ENCODE measurements around the gene DLEC1.

The DLEC1 gene

DNA sequence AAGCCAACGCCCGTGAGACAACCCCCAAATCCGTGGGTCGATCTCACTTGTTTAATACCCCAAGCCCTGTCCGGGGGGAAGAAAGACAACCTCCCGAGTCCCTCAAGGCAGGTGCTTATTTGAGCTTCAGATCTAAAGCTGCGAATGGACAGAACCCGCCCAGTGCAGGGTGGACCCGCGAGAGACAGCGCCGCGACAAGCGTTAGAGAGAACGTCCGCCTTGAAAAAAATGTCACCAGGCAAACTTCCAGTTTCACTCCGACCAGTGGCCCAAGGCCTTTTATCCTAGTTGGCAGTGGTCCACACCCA lies 125.6 kb downstream of the DLEC1 start:
- DNase-seq (ENCODE audit: low read depth): no peak
- in situ Hi-C loops (cut with HindIII; ENCODE audit: low sequenced_read_pairs): no loop called here

DNA sequence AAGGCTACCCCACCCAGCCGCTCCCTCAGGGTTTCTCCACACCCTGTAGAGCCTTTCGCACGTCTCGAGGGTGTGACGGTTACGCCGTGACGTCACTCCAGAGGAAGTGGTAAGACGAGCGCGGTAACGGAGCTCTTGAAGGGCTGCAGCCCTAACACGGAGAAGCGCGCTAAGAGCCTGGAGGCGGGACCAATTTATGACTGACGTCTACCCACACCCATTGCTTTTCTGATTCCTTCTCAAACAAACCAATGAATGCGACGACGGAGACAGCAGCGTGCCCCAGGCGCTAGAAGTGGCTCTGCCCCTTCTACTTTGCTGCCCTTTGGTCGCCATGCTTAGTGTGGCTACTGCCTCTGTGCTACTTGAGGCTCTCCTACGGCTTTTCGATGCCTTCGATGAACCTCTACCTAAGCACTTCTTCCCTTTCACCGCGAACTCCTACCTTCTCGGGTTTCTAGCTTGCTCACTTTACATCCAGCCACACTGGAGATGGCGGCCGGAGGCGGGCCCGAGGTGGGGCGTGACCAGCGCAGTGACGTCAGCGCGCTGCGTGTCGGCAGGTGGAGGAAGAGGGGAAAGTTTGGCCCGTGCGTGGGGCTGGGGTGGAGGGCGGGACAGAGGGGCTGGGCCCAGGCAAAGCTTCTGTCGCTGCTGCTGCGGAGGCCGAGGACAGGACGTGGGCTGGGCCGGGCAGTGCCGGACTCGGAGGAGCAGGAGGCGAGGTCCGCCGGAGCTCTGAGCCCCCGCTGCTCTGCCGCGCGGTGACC lies 126.1 kb downstream of the DLEC1 start, which contains the start of gene OXSR1:
TSS of gene OXSR1 (plus strand) at position 586 of the 770 bp plus-strand sequence. CDS start 340 bp downstream, outside the sequence.
- in situ Hi-C loops (cut with HindIII; ENCODE audit: low sequenced_read_pairs): no loop called here
- DNase-seq (ENCODE audit: low read depth): peak; percentile 99
- H3K4me3 ChIP-seq (ENCODE audit: low read depth, low read length): peak within 1 kb of the TSS; percentile 88
- TF ChIP-seq, protein P1, sequence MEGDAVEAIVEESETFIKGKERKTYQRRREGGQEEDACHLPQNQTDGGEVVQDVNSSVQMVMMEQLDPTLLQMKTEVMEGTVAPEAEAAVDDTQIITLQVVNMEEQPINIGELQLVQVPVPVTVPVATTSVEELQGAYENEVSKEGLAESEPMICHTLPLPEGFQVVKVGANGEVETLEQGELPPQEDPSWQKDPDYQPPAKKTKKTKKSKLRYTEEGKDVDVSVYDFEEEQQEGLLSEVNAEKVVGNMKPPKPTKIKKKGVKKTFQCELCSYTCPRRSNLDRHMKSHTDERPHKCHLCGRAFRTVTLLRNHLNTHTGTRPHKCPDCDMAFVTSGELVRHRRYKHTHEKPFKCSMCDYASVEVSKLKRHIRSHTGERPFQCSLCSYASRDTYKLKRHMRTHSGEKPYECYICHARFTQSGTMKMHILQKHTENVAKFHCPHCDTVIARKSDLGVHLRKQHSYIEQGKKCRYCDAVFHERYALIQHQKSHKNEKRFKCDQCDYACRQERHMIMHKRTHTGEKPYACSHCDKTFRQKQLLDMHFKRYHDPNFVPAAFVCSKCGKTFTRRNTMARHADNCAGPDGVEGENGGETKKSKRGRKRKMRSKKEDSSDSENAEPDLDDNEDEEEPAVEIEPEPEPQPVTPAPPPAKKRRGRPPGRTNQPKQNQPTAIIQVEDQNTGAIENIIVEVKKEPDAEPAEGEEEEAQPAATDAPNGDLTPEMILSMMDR (IDR thresholded peaks at IDR 0.05; ENCODE audit: low read depth, low read length, missing control alignments): no peak

More for the DNA sequence above, 125.6 kb downstream of the DLEC1 start:
- peak overlapping the region; percentile 88 for H3K4me3 ChIP-seq (ENCODE audit: low read depth, low read length)
- TF ChIP-seq, protein P1 (IDR thresholded peaks at IDR 0.05; ENCODE audit: low read depth, low read length, missing control alignments): no peak

DNA sequence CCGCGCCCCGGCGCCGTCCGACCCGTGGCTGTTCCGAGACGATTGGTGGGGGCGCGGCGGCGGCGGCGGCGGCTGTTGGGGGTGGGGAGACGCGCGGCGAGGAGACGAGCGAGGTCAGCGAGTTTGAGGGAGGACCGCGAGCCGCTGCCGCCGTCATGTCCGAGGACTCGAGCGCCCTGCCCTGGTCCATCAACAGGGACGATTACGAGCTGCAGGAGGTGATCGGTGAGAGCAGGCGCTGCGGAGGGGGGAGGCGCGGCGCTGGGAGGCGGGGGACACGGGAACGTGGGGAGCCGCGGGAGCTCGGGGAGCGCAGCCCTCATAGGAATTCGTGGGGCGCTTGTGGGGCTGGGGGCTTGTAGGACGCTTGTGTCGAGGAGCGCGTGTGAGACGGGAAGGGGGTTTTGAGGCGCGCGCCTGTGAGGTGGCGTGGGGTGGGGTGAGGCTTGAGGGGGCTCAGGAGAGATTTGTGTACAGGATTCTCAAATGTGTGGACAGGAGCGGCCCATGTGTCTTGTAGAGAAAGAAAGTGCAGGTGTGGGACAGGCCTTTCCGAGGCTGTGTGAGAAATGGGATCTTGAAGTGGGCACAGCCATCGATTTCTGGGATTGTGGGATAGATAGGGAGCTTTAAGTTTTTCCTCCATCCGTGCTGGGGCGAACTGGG lies 126.8 kb downstream of the DLEC1 start:
- TF ChIP-seq, protein P1 (IDR thresholded peaks at IDR 0.05; ENCODE audit: low read depth, low read length, missing control alignments): no peak
- in situ Hi-C loops (cut with HindIII; ENCODE audit: low sequenced_read_pairs): no loop called here
- peak overlapping the region; percentile 88 for H3K4me3 ChIP-seq (ENCODE audit: low read depth, low read length)
- DNase-seq (ENCODE audit: low read depth): no peak

DNA sequence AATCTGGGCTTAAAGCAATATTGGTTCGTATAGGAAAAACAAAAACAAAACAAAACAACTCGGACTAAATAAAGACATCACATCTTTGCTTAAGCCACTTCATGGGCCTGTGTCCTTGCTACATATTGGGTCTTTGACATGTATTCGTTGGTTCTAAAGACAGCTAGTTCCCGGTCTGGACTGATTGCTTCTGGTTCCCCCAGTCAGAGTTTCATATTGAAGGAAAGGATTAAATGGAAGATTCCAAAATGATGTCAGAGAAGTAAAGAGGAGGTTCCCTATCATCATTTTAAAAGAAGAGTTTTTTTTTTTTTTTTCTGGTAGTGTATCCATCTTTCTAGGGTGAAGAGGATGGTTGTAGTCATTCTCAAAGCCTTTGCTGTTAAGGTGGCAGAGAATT lies 128.6 kb downstream of the DLEC1 start:
- TF ChIP-seq, protein P1 (IDR thresholded peaks at IDR 0.05; ENCODE audit: low read depth, low read length, missing control alignments): no peak
- no peak for DNase-seq (ENCODE audit: low read depth)
- in situ Hi-C loops (cut with HindIII; ENCODE audit: low sequenced_read_pairs): no loop called here
- peak overlapping the region; percentile 88 for H3K4me3 ChIP-seq (ENCODE audit: low read depth, low read length)

DNA sequence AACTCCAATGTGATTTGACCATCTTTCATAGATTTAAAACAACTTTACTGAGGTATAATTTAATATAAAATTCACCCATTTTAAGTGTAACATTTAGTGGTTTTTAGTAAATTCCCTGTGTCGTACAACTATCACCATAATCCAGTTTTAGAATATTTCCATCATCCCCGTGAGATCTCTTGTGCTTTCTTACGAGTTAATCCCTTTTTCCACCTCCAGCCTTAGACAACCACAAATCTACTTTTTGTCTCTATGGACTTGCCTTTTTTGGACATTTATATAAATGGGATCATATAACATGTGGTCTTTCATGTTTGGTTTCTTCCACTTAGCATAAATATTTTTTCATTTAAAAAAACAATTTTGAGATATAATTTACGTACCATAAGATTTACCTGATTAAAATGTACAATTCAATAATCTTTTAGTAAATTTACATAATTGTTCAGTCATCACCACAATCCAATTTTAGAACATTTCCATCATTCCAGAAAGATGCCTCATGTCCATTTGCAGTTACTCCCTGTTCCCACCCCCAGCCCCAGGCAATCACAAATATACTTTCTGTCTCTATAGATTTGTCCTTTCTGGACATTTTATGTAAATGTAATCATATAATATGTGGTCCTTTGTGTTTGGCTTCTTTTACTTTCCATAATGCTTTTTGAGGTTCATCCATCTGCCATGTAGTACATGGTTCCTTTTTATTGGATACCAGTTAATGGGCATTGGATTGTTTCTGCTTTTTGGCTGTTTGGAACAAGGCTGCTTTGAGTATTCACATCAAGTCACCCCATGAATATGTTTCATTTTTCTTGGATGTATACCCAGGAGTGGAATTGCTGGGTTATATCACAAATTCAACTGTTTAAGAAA lies 129.4 kb downstream of the DLEC1 start:
- H3K4me3 ChIP-seq (ENCODE audit: low read depth, low read length): no peak overlapping the region
- TF ChIP-seq, protein P1 (IDR thresholded peaks at IDR 0.05; ENCODE audit: low read depth, low read length, missing control alignments): no peak
- in situ Hi-C loops (cut with HindIII; ENCODE audit: low sequenced_read_pairs): no loop called here
- DNase-seq (ENCODE audit: low read depth): peak; percentile 42

DNA sequence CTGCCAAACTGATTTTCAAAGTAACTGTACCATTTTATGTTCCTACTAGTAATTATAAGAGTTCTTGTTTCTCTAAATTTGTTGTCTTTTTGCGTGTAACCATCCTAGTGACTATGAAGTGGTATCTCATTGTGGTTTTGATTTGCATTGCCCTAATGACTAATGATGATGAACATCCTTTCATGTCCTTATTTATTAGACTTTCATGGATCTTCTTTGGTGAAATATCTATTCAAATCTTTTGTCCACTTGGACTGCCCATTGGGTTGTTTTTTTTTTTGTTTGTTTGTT lies 130.0 kb downstream of the DLEC1 start:
- TF ChIP-seq, protein P1 (IDR thresholded peaks at IDR 0.05; ENCODE audit: low read depth, low read length, missing control alignments): no peak
- no peak for DNase-seq (ENCODE audit: low read depth)
- in situ Hi-C loops (cut with HindIII; ENCODE audit: low sequenced_read_pairs): no loop called here
- H3K4me3 ChIP-seq (ENCODE audit: low read depth, low read length): no peak overlapping the region
